ENCODE data around the gene CTDSPL2. TPM values are rescaled to one million over a fixed set of nuclear protein-coding genes. Genes with fewer than 3 reads are reported as not detected.

Gene CTDSPL2
- 17.6 and 108 TPM in 2 replicates for total RNA-seq (ENCODE audit: low replicate concordance)

DNA sequence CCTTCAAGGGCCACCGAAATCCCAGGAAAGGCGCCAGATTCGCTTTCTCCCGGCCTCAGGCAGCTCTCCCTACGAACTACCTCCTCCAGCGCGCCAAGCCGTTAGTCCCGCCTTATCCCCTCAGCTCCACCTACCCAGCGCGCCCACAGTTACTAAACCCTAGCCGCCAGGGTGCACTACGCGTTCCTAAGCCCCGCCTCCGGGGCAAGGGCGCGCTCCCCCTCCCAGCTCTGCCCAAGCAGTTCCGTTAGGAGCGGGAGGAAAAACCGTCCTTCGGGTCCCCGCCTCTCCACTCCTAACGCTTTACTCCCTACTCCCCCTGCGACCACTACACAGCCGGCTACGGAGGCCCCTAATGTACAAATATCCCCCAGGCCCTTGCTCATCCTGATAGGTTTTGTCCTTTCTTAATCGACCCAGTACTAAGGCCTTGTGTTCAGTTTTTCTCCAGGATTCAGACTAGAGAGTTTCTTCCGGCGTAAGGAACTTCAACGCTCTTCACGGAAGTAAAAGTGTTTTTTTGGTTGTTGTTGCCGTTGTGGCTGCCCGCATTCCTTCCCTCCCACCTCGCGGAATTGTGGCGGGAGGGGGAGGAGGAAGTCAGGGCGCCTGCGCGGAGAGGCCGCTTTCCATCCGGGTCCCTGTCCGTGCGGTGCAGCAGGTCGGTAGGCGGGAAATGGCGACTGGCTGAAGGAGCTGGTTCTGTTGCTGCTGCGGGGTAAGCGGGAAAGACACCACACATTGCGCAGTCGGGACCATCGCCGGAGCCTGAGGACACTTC lies at the start of gene CTDSPL2:
Gene CTDSPL2, plus strand, starts transcription at position 655 of the 781 bp plus-strand sequence. CDS start 31,386 bp downstream, outside the sequence.
- peak; percentile 99 for DNase-seq (ENCODE audit: low read depth)
- H3K4me3 ChIP-seq (ENCODE audit: low read depth, low read length): peak within 1 kb of the TSS; percentile 97
- TF ChIP-seq CTCF (IDR thresholded peaks at IDR 0.05; ENCODE audit: insufficient read depth, low read length): peak; percentile 38

GRCh38 chr15:44381236-44381635 lies 46.2 kb upstream of the CTDSPL2 start:
- DNase-seq (ENCODE audit: low read depth): peak; percentile 50

GRCh38 chr15:44385344-44385942 lies 42.0 kb upstream of the CTDSPL2 start:
- DNase-seq (ENCODE audit: low read depth): peak; percentile 12
- TF ChIP-seq CTCF (IDR thresholded peaks at IDR 0.05; ENCODE audit: insufficient read depth, low read length): no peak
- no peak overlapping the region for H3K4me3 ChIP-seq (ENCODE audit: low read depth, low read length)

More at GRCh38 chr15:44381236-44381635, 46.2 kb upstream of the CTDSPL2 start:
- no peak overlapping the region for H3K4me3 ChIP-seq (ENCODE audit: low read depth, low read length)
- no peak for TF ChIP-seq CTCF (IDR thresholded peaks at IDR 0.05; ENCODE audit: insufficient read depth, low read length)

DNA sequence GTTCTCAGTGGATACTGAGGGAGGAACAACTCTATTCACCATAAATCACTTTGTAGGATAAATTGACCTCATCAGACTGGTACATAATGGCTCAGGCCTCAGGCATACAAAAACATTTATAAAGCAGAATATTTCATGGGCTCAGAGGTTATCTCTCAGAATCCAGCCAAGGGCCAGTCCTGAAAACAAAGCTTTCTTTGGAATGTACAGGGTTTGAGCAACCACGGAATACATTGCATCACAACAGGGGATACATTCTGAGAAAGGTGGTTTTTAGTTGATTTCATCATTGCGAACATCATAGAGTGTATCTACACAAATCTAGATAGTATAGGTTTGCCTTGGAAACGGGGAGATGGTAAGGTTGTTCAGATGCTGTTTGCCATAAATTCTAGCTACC lies 33.4 kb upstream of the CTDSPL2 start:
- H3K4me3 ChIP-seq (ENCODE audit: low read depth, low read length): no peak overlapping the region
- no peak for TF ChIP-seq CTCF (IDR thresholded peaks at IDR 0.05; ENCODE audit: insufficient read depth, low read length)
- DNase-seq (ENCODE audit: low read depth): peak; percentile 69

DNA sequence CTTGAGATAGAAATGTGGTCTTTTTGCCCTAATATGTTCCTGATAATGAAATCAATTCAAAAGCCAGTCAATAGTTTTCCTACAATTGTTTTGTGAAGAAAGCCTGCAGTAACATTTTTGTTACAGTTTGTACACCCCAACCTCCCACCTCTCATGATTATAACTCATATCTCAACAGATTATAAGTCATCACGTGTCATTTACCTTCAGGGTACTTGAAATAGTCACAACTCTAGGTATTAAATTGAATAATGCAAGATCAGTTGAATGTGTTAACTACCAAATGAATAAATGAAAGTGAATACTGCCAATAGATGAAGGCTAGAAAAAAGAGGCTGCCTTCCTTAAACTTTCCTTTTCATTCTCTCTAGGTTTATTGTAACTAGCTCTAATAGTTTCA lies 32.9 kb upstream of the CTDSPL2 start:
- DNase-seq (ENCODE audit: low read depth): no peak
- no peak overlapping the region for H3K4me3 ChIP-seq (ENCODE audit: low read depth, low read length)
- TF ChIP-seq CTCF (IDR thresholded peaks at IDR 0.05; ENCODE audit: insufficient read depth, low read length): no peak

GRCh38 chr15:44397869-44398268 lies 29.6 kb upstream of the CTDSPL2 start:
- H3K4me3 ChIP-seq (ENCODE audit: low read depth, low read length): no peak overlapping the region
- TF ChIP-seq CTCF (IDR thresholded peaks at IDR 0.05; ENCODE audit: insufficient read depth, low read length): no peak
- DNase-seq (ENCODE audit: low read depth): no peak
